NCI-H2196 treated with DMSO at 0.1 percent for 48 hours (cell line): ENCODE data around the gene TAF3.

Experiments
- DNase-seq: peaks from one replicate; lab custom pipeline; 2025; ENCODE audit not compliant: unreplicated experiment; lab: John Stamatoyannopoulos, UW

The TAF3 gene

DNA sequence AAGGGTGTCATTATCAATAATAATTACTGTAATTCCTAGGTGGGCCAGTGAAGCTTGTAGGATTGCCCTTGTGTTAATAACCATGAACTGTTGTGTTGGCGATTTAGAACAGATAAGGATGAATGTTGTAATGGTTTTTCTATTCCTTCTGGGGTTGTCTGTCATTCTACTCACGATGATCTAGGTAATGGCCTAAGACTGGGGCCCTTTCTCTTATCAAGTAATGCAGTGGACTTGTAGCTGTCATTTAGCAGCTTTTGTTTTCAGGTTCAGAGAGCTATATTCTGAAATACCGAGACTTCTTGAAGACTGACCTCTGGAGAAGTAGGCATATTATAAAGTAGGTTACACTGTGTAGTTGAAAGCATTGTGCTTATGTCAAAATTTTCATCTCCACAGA, 110.2 kb downstream of the TAF3 start:
- DNase-seq = no peak

DNA sequence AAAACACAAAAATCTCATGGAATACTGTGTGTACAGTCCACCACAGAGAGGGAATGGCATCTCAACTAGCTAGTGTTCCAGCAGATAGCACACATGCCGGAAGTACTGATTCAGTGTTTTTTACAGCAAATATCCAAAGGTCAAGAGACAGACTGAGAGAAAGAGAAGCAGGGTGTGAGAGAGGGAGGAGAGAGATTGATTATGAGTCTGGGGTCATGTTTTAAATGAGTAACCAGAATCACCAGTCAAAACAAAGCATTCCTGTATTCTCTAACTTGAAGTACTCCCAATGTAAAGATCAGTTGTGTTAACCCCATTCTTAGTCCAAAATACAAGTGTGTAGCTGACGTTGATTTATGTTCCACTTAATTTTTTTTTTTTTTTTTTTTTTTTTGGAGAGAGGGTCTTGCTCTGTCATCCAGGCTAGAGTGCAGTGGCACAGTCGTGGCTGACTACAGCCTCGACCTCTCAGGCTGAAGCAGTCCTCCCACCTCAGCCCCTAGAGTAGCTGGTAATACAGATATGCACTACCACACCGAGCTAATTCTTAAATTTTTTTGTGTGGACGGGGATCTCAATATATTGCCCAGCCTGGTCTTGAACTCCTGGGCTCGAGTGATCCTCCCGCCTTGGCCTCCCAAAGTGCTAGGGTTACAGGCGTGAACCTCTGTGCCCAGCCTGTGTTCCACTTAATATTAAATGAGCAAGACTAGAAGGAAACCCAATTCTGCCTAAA, 114.2 kb downstream of the TAF3 start:
- DNase-seq = no peak

DNA sequence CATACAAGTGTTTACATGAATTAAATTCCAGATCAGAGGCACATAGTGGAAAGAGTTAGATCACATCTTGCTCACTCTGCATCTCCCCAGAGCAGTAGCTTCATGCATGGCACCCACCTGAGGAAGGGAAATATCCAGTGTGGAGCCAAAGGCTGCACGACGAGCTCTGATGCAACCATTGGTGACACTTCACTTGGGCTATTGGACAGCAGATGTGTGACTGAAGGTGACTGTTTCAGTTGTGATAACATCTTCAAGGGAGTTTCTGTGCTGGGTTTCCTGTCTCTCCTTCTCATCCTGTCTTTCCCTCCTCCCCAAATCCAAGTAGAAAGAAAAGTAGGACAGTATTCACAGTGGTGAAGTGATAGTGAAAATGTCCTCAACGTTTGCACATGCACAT, 115.0 kb downstream of the TAF3 start:
- DNase-seq = no peak

DNA sequence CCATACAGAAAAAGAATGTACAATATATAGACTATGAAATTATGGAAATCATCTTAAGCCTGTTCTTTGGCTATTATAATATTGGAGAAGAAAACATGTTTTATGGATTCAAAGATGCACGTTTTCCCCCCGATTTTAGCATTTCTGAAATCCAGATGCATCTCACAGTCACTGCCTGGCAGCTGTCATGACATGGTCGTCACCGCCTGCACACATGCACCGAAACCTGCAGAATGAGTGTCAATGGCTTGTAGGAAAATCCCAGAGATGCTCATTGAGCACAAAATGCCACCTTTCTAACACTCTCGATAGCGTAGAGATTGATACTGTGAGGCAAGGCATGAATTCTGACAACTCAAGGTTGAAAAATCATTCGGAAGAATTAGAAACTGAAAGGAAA, 115.5 kb downstream of the TAF3 start:
- no peak for DNase-seq

DNA sequence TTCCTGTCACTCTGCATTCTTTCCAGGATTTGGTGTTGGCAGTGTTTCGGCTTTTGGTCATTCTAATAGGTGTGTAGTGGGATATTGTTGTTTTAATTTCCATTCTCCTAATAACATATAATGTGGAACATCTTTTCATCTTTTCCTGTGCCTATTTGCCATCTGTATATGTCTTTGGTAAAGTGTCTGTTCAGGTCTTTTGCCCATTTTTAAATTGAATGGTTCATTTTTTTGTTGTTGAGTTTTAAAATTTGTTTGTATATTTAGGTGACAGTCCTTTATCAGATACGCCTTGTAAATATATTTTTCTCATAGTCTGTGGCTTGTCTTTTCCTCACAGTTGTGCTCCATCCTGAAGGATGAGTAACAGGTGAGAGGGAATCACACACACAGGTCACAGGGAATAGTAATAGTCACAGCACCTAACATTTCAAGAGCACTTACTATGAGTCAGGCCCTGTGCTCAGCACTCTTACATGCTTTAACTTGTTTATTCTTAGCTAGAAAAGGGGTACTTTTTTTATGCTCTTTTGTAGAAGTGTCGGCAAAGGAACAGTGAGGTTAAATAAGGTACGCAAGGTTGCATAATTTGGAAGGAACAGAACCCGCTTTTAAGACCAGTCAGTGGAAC, 119.1 kb downstream of the TAF3 start:
- DNase-seq = no peak

DNA sequence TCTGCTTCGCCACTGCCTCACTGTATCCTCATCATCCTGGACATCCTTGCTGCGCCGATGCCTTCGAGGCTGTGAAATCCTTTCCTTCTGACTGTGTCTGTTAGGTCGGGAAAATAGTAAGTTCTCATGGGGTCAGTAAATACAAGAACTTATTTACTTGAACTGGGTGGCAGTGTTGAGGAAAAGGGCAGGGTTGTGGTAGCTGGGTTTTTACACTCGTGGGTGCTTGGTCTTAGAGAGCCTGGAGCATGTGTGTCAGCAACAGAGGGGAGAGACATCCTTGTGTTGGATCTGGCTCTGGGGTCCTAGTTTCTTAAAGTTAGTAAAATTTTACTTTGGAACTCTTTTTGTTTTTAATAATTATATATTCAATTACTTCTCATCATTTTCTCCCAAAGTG, 123.3 kb downstream of the TAF3 start:
- DNase-seq = no peak

DNA sequence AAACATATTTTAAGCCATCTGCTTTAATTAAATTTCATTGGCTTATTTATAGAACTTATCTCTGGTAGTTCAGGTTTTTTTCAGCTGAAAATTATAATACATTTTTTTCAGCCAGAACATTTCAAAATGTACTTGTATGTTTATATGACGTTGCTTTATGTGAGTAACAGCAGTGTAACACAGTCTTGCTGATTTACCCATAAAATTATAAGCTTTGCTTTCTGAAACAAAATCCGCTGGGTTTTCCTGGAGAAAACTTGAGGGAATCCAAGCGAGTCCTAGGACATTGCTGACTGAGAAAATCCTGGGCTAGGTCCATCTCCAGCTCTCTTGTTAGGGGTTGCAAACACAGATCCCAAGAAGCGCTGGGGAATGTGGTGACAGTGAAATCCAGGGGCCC, 124.0 kb downstream of the TAF3 start:
- no peak for DNase-seq

DNA sequence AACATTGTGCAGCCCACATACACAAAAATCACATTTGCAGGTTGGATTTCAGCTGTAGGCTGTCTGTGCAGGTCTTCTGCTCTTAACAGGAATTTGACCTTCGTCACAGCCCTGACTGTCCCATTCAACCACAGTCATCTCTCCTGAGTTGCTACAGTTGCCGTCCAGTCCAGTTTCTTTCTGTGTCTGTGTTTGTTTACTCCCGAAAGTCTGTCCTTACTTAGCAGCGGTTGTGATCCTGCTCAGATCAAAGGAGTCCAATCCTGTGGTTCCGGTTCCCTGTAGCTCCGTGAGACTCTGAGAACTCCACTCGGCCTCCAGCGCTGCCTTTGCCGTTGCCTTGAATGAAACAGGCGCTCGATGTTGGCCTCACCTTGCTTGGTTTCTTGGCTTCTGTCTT, 124.6 kb downstream of the TAF3 start:
- no peak for DNase-seq

DNA sequence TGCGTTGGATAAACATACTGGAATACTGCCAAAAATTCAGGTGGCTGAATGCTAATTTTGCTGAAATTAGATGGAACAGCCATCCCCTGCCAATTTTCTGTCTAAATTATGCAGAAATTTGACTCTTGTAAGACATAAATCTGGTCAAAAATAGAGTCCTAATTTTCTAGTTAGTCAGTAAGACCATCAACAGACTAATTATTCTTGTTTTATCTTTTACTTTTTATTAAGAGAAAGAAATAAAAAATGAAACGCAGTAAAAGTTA, 125.8 kb downstream of the TAF3 start:
- no peak for DNase-seq

DNA sequence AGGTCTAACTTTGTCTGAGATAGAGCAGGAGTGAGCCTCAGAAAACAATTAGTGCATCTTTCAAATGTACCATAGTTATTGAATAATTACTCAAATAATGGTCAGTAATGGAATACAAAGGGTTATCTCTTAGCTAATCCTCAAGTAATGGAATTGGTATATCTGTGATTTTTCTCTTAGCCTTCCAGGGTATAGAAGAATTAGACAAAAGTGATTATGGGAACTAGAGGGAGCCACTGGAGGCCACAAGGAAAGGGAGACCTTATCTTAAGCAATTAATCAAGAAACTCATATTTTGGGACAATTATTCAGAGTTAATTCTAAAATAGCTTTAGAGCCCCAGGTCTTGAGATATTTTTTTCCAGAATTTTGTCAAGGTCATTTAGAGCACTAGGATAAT, 126.2 kb downstream of the TAF3 start:
- no peak for DNase-seq

DNA sequence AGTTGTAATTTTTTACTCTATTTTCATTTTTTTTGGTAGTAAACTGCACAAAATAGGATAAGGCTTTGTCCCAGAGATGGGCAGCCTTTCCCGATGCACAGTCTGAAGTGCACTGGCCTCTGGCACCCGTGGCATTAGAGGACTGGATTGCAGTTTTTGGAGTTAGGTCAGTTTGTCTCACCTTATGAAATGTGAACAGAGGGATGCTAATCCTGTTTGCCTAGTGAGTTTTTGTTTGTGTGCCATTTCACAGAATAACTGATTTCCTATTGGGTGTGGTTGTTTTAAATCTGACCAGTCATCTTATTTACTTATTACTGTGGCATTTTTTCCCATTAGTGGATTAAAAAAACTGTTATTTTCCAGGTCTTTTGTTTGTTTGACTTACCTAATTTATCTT, 126.7 kb downstream of the TAF3 start:
- no peak for DNase-seq

DNA sequence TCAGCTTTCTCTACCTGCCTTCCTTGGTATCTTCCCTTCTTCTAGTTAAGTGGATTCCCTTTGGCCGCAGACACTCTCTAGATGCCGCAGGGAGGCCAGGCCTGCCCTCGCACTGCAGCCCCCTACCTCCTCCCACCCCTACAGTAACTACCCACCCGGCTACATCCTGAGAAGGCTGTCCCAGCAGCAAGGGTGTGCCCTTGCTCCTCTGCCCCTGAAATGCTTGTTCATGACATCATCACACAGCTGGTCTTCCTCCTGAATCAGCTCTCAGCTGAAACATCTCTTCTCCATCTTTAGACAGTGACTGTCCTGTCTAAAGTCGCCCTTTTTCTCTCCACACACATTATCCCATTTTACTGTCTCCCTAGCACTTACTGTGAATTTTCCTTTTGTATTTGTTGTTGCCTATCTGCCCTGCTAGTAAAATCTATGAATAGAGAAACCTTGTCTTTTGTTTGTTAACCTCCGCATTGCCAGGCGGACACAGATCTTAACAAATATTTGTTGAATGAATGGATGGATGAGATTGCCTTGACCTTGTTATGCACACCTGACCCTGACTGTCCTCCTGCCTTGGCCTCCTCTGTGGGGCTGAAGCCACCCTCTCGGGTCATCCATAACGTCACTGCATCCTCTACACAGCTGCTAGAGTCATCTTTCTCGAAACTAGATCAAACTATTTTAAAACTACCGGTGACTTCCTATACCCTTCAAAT, 127.3 kb downstream of the TAF3 start:
- no peak for DNase-seq

DNA sequence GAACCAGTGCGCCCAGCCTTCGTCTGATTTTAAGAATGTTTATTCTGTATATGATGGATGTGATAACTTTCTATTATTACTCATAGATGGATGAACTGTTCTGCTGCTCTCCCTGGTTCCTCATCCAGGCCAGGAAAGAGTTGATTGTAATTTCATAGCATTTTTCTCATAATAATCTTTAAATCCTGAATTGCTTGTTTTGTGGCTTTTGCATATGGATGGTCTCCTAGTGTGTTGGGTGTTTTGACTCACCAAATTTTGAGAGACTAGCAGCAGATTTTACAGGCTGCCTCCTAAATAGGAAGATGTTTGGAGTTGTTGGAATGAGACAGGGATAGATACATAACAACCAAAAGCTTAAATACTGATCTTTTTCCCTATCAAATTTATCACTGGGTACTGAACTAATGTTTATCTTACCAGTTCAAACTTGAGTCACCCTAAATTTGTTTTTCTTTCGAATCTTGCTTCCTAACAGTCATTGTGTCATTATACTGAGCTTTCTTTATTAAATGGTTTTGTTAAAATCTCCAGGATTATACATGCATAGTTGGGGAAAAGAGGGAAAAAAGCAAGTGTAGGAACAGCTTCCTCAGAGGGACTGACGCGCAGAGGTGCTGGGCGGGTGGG, 130.2 kb downstream of the TAF3 start:
- no peak for DNase-seq

DNA sequence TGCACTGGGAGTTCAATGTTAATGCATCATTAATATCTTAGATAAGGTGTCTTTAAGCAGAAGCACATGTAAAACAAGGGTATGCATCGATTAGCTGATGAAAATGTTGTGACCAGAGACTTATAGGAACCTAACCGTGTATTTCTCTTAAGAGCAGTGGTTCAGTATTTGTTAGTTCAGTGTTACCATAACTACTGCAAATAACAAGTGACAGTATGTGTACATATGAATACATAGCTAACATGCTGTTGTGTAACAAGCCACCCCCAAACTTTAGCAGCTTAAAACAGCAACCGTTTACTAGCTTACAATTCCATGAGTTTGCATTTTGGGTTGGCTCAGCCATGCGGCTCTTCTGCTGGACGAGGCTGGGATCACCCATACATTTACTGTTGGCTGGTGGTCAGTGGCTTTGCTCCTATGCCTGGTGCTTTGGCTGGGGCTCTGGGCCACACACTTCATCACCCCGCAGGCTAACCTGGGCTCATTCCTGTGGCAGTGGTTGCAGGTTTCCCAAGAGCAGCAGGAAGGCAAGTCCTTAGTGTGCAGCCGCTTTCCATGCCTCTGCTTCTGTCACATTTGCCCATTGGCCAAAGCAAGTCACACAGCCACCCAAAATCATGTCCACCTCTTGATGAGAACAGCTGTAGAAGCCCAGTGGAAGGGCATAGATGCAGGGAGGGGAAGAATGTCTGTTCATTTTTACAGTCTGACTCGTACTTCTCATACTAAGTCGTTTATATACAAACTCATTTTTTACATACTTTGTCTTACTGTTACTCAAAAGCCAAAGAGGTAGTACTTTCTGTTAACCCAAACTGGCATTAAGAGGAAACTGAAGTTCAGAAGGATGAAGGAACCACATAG, 132.9 kb downstream of the TAF3 start:
- no peak for DNase-seq

DNA sequence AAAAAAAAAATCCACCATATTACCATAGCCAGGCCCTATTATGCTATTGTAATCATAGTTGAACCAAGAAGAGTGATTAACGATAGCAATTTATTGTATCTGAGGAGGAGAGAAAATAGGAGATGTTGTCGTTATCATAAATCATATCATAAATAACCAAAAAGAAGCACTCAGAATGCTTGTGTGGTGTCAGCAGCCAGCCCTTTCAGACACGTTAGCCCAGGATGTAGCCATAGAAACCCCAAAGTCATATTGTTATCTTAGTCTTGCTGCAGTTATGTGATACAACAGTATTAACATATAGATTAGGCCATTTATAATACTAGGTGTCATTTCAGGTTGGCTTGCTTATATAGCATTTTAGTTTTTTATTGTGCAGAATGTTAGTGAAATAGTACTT, 134.0 kb downstream of the TAF3 start:
- DNase-seq = no peak

DNA sequence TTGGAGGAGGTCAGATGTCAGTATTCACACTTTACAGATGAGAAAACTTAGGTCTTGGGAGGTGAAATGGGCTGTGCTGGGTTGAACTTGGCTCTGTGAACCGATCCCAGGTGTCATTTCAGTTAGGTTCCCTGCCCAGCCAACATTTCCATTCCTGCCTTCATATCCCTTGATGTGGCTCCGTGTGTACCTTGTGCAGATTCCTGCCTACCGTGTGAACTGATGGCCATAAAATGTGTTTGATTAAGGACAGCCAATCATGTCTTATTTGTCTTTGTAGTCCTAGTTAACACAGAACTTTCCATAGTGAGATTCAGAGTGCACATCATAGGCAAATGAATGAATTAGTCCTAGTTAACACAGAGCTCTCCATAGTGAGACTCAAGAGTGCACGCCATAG, 135.1 kb downstream of the TAF3 start:
- DNase-seq = no peak

DNA sequence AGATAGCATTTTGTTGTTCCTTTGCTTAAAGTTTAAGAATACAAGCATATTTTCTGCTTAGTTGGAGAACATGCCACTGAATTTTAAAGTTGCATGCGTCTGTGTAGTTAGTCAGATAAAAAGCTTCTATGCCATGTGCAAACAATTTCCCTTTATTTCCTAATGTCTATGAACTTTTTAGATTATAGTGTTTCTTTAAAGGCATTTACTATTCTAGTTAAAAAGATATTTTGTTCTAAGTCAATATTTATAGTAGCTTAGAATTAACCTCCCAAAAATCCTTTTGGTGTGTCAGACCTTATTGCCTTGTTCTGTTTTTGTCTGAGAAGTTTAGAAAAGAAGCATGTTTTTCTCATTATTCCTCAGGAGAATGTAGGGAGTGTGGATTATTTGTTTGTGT, 137.1 kb downstream of the TAF3 start:
- no peak for DNase-seq

DNA sequence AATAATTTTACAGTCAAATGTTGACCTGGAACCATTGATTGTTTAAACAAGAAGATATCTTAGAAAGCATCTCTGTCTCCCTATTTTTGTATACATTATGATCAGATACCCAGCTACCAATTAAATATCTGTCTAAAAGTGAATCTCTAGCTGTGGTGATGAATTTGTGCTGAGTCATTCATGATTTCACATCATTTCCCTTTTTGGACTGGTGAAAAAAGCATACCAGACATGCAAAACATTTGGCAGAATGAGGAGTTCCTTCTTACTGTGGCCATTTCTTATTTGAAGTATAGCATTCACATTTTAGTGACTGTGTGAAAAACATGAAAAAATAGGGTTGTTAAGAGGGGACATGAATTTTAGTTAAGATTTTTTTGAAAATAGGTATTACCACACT, 138.2 kb downstream of the TAF3 start:
- DNase-seq = no peak

DNA sequence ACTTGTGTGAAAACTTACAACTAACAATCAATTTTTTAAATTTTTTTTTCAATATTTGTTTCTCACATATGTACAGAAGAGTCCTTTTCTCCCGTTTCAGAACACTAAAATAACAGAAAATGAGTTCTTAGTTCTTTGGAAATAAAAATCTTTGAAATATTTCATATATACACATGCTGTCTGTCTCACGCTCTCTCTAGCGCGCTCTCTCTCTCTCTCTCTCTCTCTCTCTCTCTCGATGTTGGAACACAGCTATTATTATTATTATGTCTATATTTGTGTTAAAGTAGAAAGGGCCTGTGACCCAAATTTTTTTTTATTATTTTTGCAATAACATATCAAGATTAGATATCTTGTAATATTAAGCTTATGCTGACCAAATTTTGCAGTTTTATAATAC, 139.3 kb downstream of the TAF3 start:
- DNase-seq = no peak

DNA sequence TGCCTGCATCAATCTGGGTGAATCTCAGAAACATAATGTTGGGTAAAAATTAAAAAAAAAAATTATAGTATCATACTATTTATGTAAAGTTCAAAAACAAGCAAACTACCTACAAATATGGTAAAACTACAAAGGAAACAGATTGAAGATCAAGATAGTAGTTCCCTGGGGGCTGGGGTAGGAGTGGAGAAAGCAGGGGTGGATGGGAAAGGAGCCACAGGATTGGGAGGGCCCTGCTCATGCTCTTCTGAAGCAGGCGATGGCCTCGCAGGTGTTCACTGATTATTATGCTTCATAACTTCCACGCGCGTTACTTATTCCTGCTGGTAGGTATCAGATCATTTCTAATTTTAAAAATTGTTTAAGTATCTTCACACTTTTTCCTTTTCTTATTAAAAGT, 140.1 kb downstream of the TAF3 start:
- no peak for DNase-seq

DNA sequence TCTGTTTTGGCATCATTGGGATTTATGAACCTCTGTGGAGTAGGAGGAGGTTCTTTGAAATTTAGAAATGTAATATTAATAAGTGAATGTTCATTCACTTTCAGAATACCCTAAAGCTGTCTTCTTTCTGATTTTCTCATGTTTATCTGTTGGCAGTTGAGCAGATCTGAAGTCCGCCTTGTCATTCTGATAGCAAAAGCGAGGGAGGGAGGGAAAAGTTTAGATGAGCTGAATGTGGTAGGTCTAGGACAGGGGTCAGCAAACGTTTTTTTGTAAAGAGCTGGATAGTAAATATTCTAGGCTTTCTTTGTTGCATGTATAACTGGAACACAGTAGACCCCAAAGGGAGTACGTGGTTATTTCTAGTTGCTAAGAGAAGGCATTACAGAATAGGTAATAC, 141.8 kb downstream of the TAF3 start:
- no peak for DNase-seq
